AG09309 (cell line): ENCODE measurements around the gene P2RX6.

Source experiments
- DNase-seq: peaks from one replicate; pipeline ENCODE4 v3.0.0-alpha.2; 2010; ENCODE audit warnings: low read depth
- H3K4me3 ChIP-seq: 2 replicates; pipeline ENCODE4 v1.5.1; 2011; ENCODE audit warnings: mild to moderate bottlenecking, low read depth, low read length, moderate library complexity; ENCODE audit not compliant: control insufficient read depth
- CTCF ChIP-seq: IDR thresholded peaks from 2 replicates; pipeline ENCODE4 v1.5.1; 2011; ENCODE audit warnings: mild to moderate bottlenecking, low read depth, low read length, inconsistent platforms; ENCODE audit not compliant: insufficient read depth, control insufficient read depth; ENCODE audit errors: missing control alignments

Gene P2RX6

GRCh38 chr22:21016644-21017420 is 1.9 kb downstream of the P2RX6 start:
- no peak for DNase-seq
- no peak for TF ChIP-seq CTCF

GRCh38 chr22:21018314-21018713 is 3.3 kb downstream of the P2RX6 start:
- DNase-seq: no peak
- TF ChIP-seq CTCF: no peak
- H3K4me3 ChIP-seq: no peak overlapping the region

More at GRCh38 chr22:21016644-21017420, 1.9 kb downstream of the P2RX6 start:
- no peak overlapping the region for H3K4me3 ChIP-seq

GRCh38 chr22:21020802-21021429 is 6.0 kb downstream of the P2RX6 start:
- no peak overlapping the region for H3K4me3 ChIP-seq
- TF ChIP-seq CTCF: peak; percentile 56
- no peak for DNase-seq

- no peak for DNase-seq
- TF ChIP-seq CTCF: no peak
- H3K4me3 ChIP-seq: no peak overlapping the region
Measured at GRCh38 chr22:21022507-21022906, 7.5 kb downstream of the P2RX6 start.

- TF ChIP-seq CTCF: no peak
Measured at GRCh38 chr22:21022955-21023614, 8.1 kb downstream of the P2RX6 start.

GRCh38 chr22:21025266-21025665 is 10.3 kb downstream of the P2RX6 start:
- no peak for TF ChIP-seq CTCF
- DNase-seq: no peak
- H3K4me3 ChIP-seq: no peak overlapping the region

More at GRCh38 chr22:21022955-21023614, 8.1 kb downstream of the P2RX6 start:
- no peak for DNase-seq
- no peak overlapping the region for H3K4me3 ChIP-seq
